H1 (cell line): ENCODE results near the gene SORBS1. TPM values are rescaled to one million over a fixed set of nuclear protein-coding genes. Genes with fewer than 3 reads are reported as not detected.

Experiments used
- CTCF ChIA-PET: fragments of 300-600 bp; sonication (Branson Sonifier 250); formaldehyde crosslinking; loops from one replicate; lab custom pipeline; 2021; ENCODE audit not compliant: partially characterized antibody; lab: Charles Lee
- POLR2A ChIA-PET: fragments of 300-600 bp; sonication (Branson Sonifier 250); formaldehyde crosslinking; loops from one replicate; lab custom pipeline; 2021; ENCODE audit warnings: inconsistent platforms; ENCODE audit not compliant: partially characterized antibody; lab: Charles Lee
- DNase-seq, 2 experiments: peaks; one replicate each; pipeline versions ENCODE4 v3.0.0 to v3.0.0-alpha.2; 2010 to 2022; ENCODE audit warnings: low spot score in 2 of 2, low read depth in 1 of 2, mixed read lengths in 1 of 2
- FAIRE-seq: peaks from 2 replicates; lab custom pipeline; 2011; peaks lifted over from hg19 to GRCh38; lab: Jason Lieb, UNC
- H2AFZ ChIP-seq: 2 replicates; pipeline ENCODE4 v1.8.1; 2012; ENCODE audit warnings: low read length, inconsistent platforms
- H2AK5ac ChIP-seq: 2 replicates; pipeline ENCODE4 v1.6.1; 2013; ENCODE audit warnings: low read depth, low read length
- H2BK120ac ChIP-seq: replicated peaks from 2 replicates; pipeline ENCODE3; 2013; ENCODE audit warnings: low read depth, low read length, inconsistent platforms
- H2BK12ac ChIP-seq: 2 replicates; pipeline ENCODE4 v1.6.1; 2013; ENCODE audit warnings: low read depth, low read length
- H2BK15ac ChIP-seq: 2 replicates; pipeline ENCODE4 v1.6.1; 2013; ENCODE audit warnings: low read length
- H2BK20ac ChIP-seq: 2 replicates; pipeline ENCODE4 v1.6.1; 2013; ENCODE audit warnings: low read length
- H2BK5ac ChIP-seq: 2 replicates; pipeline ENCODE4 v1.6.1; 2013; ENCODE audit warnings: low read depth, low read length
- H3K14ac ChIP-seq: 2 replicates; pipeline ENCODE4 v1.6.1; 2013; ENCODE audit warnings: inconsistent platforms; ENCODE audit not compliant: insufficient read length
- H3K18ac ChIP-seq: 2 replicates; pipeline ENCODE4 v1.6.1; 2013; ENCODE audit warnings: low read length; ENCODE audit errors: extremely low read depth
- H3K23ac ChIP-seq: 2 replicates; pipeline ENCODE4 v1.6.1; 2013; ENCODE audit warnings: inconsistent platforms; ENCODE audit not compliant: insufficient read length
- H3K23me2 ChIP-seq: 2 replicates; pipeline ENCODE4 v1.6.1; 2013; ENCODE audit warnings: low read depth, low read length
- H3K27ac ChIP-seq: 2 replicates; pipeline ENCODE4 v1.6.1; 2011; ENCODE audit warnings: low read depth, low read length, inconsistent platforms
- H3K27me3 ChIP-seq, 4 experiments: replicated peaks in 1 of 4; 1 replicate in 1 of 4; 2 replicates in 3 of 4; pipeline versions ENCODE4 v1.6.1 to v1.8.1; 2011 to 2013; ENCODE audit warnings: low read length in 3 of 4, mild to moderate bottlenecking in 3 of 4, inconsistent platforms in 2 of 4, mixed read lengths in 2 of 4, moderate library complexity in 1 of 4; ENCODE audit not compliant: control insufficient read depth in 3 of 4, insufficient read depth in 3 of 4; ENCODE audit errors: extremely low read depth in 1 of 4
- H3K36me3 ChIP-seq, 4 experiments: 2 replicates each; pipeline versions ENCODE4 v1.6.1 to v1.8.1; 2011 to 2013; ENCODE audit warnings: mild to moderate bottlenecking in 4 of 4, low read length in 3 of 4, moderate library complexity in 2 of 4, control low read depth in 1 of 4, inconsistent platforms in 1 of 4; ENCODE audit not compliant: insufficient read depth in 4 of 4, control insufficient read depth in 2 of 4
- H3K4ac ChIP-seq: replicated peaks from 2 replicates; pipeline ENCODE3; 2013; ENCODE audit warnings: low read length, low read depth, mixed read lengths, inconsistent platforms; ENCODE audit not compliant: insufficient read length
- H3K4me1 ChIP-seq, 4 experiments: replicated peaks in 1 of 4; 1 replicate in 1 of 4; 2 replicates in 3 of 4; pipeline versions ENCODE4 v1.6.1 to v1.8.1; 2011 to 2013; ENCODE audit warnings: low read length in 3 of 4, inconsistent platforms in 2 of 4, mixed read lengths in 1 of 4; ENCODE audit not compliant: insufficient read depth in 4 of 4, control insufficient read depth in 3 of 4
- H3K4me2 ChIP-seq, 2 experiments: 2 replicates each; pipeline versions ENCODE4 v1.6.1 to v1.8.1; 2011 to 2013; ENCODE audit warnings: low read depth in 2 of 2, low read length in 2 of 2, control low read depth in 1 of 2, inconsistent platforms in 1 of 2, mild to moderate bottlenecking in 1 of 2; ENCODE audit not compliant: insufficient read depth in 1 of 2
- H3K4me3 ChIP-seq, 4 experiments: fragments of 200-600, 300-600 bp in 1 of 4; sonication (generic), shearing (Covaris generic), sonication (Bioruptor Twin) in 1 of 4; 2 replicates each; pipeline versions ENCODE4 v1.5.1 to v1.8.1; 2011 to 2016; ENCODE audit warnings: low read length in 4 of 4, low read depth in 3 of 4, control low read depth in 2 of 4, inconsistent platforms in 2 of 4, mild to moderate bottlenecking in 2 of 4, mixed read lengths in 1 of 4, moderate library complexity in 1 of 4; ENCODE audit not compliant: insufficient read depth in 2 of 4; ENCODE audit errors: extremely low read depth in 1 of 4
- H3K56ac ChIP-seq: replicated peaks from 2 replicates; pipeline ENCODE3; 2013; ENCODE audit warnings: low read depth, mild to moderate bottlenecking, mixed read lengths, low read length, inconsistent platforms; ENCODE audit not compliant: insufficient read length
- H3K79me1 ChIP-seq: 2 replicates; pipeline ENCODE4 v1.6.1; 2013; ENCODE audit warnings: low read depth, low read length, control low read depth
- H3K79me2 ChIP-seq, 2 experiments: 2 replicates each; pipeline versions ENCODE4 v1.6.1 to v1.8.1; 2012 to 2013; ENCODE audit warnings: low read length in 2 of 2, mild to moderate bottlenecking in 2 of 2, inconsistent platforms in 1 of 2; ENCODE audit not compliant: insufficient read depth in 2 of 2, control insufficient read depth in 1 of 2
- H3K9ac ChIP-seq, 4 experiments: replicated peaks in 1 of 4; 1 replicate in 1 of 4; 2 replicates in 3 of 4; pipeline versions ENCODE4 v1.6.1 to v1.8.1; 2011 to 2013; ENCODE audit warnings: low read depth in 3 of 4, low read length in 3 of 4, control low read depth in 2 of 4, mild to moderate bottlenecking in 2 of 4, moderate library complexity in 2 of 4, inconsistent platforms in 1 of 4; ENCODE audit errors: extremely low read depth in 1 of 4
- H3K9me3 ChIP-seq, 2 experiments: 2 replicates each; pipeline versions ENCODE4 v1.6.1 to v1.8.1; 2012 to 2013; ENCODE audit warnings: mild to moderate bottlenecking in 2 of 2, moderate library complexity in 2 of 2, control low read depth in 1 of 2, inconsistent platforms in 1 of 2, low read depth in 1 of 2, low read length in 1 of 2, mixed read lengths in 1 of 2; ENCODE audit not compliant: insufficient read depth in 2 of 2
- H4K20me1 ChIP-seq, 2 experiments: replicated peaks in 1 of 2; 2 replicates each; pipeline versions ENCODE3 to v1.8.1; 2011 to 2013; ENCODE audit warnings: inconsistent platforms in 2 of 2, low read length in 2 of 2, mild to moderate bottlenecking in 1 of 2; ENCODE audit not compliant: insufficient read depth in 2 of 2, control insufficient read depth in 1 of 2
- H4K5ac ChIP-seq: 2 replicates; pipeline ENCODE4 v1.6.1; 2013; ENCODE audit warnings: low read length, low read depth, mixed read lengths, inconsistent platforms; ENCODE audit not compliant: insufficient read length
- H4K8ac ChIP-seq: 2 replicates; pipeline ENCODE4 v1.8.0; 2013; ENCODE audit warnings: mild to moderate bottlenecking, moderate library complexity, low read length, inconsistent platforms; ENCODE audit not compliant: insufficient read depth; ENCODE audit errors: extremely low read depth
- H4K91ac ChIP-seq: replicated peaks from 2 replicates; pipeline ENCODE3; 2013; ENCODE audit warnings: low read length, mixed read lengths, inconsistent platforms; ENCODE audit not compliant: insufficient read length
- CHD1 ChIP-seq: IDR thresholded peaks from 2 replicates; pipeline ENCODE4 v1.6.1; 2012; ENCODE audit warnings: low read depth, low read length, improper control_type of control experiment
- CREB1 ChIP-seq: IDR thresholded peaks from 2 replicates; pipeline ENCODE4 v1.6.1; 2012; ENCODE audit warnings: inconsistent platforms
- EZH2 ChIP-seq: fragments of 200-600 bp; sonication (generic); IDR thresholded peaks from 2 replicates; pipeline ENCODE4 v1.7.1; 2012; ENCODE audit warnings: low read depth, mild to moderate bottlenecking, moderate library complexity, low read length, inconsistent platforms; ENCODE audit not compliant: severe bottlenecking
- FOSL1 ChIP-seq: IDR thresholded peaks from 2 replicates; pipeline ENCODE4 v1.6.1; 2011; ENCODE audit warnings: mild to moderate bottlenecking, low read depth, low read length, moderate library complexity; ENCODE audit not compliant: insufficient read depth
- JUN ChIP-seq: IDR thresholded peaks from 2 replicates; pipeline ENCODE4 v1.6.1; 2011; ENCODE audit warnings: low read depth, mild to moderate bottlenecking, improper control_type of control experiment, low read length
- KDM1A ChIP-seq: fragments of 200-600, 300-600 bp; sonication (generic); IDR thresholded peaks from 2 replicates; pipeline ENCODE4 v1.7.1; 2016; ENCODE audit warnings: mild to moderate bottlenecking, low read length, borderline replicate concordance
- POLR2A ChIP-seq, 2 experiments: IDR thresholded peaks; 1 replicate in 1 of 2; 2 replicates in 1 of 2; pipeline ENCODE4 v1.6.1; 2011; ENCODE audit warnings: low read depth in 2 of 2, low read length in 2 of 2, mild to moderate bottlenecking in 2 of 2; ENCODE audit errors: control extremely low read depth in 1 of 2
- POLR2AphosphoS5 ChIP-seq: IDR thresholded peaks from 2 replicates; pipeline ENCODE4 v1.6.1; 2011; ENCODE audit warnings: low read depth, low read length
- RFX5 ChIP-seq: IDR thresholded peaks from 2 replicates; pipeline ENCODE4 v1.6.1; 2011; ENCODE audit warnings: low read depth, low read length, improper control_type of control experiment, borderline replicate concordance
- SP2 ChIP-seq: IDR thresholded peaks from 2 replicates; pipeline ENCODE4 v1.6.1; 2012; ENCODE audit warnings: mild to moderate bottlenecking, low read length, inconsistent platforms
- TAF1 ChIP-seq: IDR thresholded peaks from 2 replicates; pipeline ENCODE4 v1.6.1; 2011; ENCODE audit warnings: mild to moderate bottlenecking, low read depth, low read length
- ZNF274 ChIP-seq: IDR thresholded peaks from 2 replicates; pipeline ENCODE4 v1.7.0; 2012; ENCODE audit warnings: low read length, borderline replicate concordance; ENCODE audit errors: extremely low read depth
- WGBS, 2 experiments: shearing (Covaris generic) in 1 of 2; methylation state at CpG; one replicate each; pipeline versions ENCODE4 v1.1.6 to v1.1.7; 2013 to 2015; ENCODE audit warnings: low lambda C conversion rate in 2 of 2, mixed read lengths in 2 of 2, inconsistent platforms in 1 of 2, low coverage in 1 of 2, missing lambda C conversion rate in 1 of 2; ENCODE audit not compliant: insufficient replicate concordance in 2 of 2, insufficient coverage in 1 of 2, insufficient read length in 1 of 2; ENCODE audit errors: extremely low coverage in 1 of 2, missing lambda C conversion rate in 1 of 2; 5-methylcytosine and 5-hydroxymethylcytosine counted together
- polyA plus RNA-seq, 7 experiments: library from polyadenylated mRNA; depleted of rRNA in 3 of 7; stranded (reverse) in 5 of 7; unstranded in 2 of 7; fragments of >200 nt in 5 of 7; fragments of 200-250 nt in 2 of 7; gene quantifications; 1 replicate in 5 of 7; 2 replicates in 1 of 7; 4 replicates in 1 of 7; pipeline versions ENCODE4 v1.2.1 to v1.2.3, GENCODE V29; 2011 to 2013; ENCODE audit warnings: missing spikeins in 2 of 7, mixed read lengths in 2 of 7
- total RNA-seq: library from RNA; stranded (reverse); fragmentation: NEBNext Ultra II Directional; extraction: Animal tissue kit (Norgen Biotek cat#: 25700); gene quantifications from 2 replicates; pipeline ENCODE4 v1.2.1, GENCODE V29; 2021
- TF ChIP-seq, protein P1 (sequence below): IDR thresholded peaks from 2 replicates; pipeline ENCODE4 v1.6.1; 2012; ENCODE audit warnings: low read length, inconsistent platforms
- TF ChIP-seq, protein P2 (sequence below): IDR thresholded peaks from 2 replicates; pipeline ENCODE4 v1.6.1; 2011; ENCODE audit warnings: low read depth, mild to moderate bottlenecking, low read length; ENCODE audit not compliant: insufficient read depth

The SORBS1 gene
- total and polyA plus RNA-seq, 2 of the 8 experiments (the other 6 are each of a cell fraction or from before 2014, with no cell fraction given): 16.0 to 35.0 TPM

DNA sequence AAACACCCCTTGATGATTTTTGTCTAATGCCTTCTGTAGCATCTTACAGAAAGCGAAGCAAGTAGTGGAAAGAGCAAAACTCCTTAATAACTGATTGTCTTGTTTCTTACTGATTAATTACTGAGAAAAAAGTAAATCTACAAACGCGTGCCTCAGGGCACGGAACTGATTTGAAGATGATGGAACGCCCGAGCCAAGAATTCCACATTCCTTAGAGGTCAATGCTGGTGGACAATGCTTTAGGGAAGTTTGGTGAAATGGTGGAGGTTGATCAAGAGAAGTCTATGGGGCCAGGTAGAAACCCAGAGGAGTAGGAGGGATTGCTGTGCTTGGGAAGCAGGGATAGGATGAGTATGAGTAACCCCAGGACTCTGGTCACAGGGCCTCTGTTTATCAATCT, 5.0 kb upstream of the SORBS1 start:
- H3K4me2 ChIP-seq: no peak overlapping the region
- no peak overlapping the region for H2BK12ac ChIP-seq
- H3K4ac ChIP-seq: no peak overlapping the region
- no peak overlapping the region for H2BK15ac ChIP-seq
- no peak overlapping the region for H3K18ac ChIP-seq
- H3K79me1 ChIP-seq: no peaks in the 10 kb centered on the region
- no peak overlapping the region for H3K27ac ChIP-seq
- H3K9ac ChIP-seq: no peak overlapping the region
- H3K23me2 ChIP-seq: no peaks in the 10 kb centered on the region
- no peak overlapping the region for H3K56ac ChIP-seq
- CTCF ChIA-PET: no interaction called here
- POLR2A ChIA-PET: no interaction called here
- H3K79me2 ChIP-seq: no peaks in the 10 kb centered on the region
- H4K5ac ChIP-seq: no peak overlapping the region
- H4K8ac ChIP-seq: no peak overlapping the region
- H3K14ac ChIP-seq: no peak overlapping the region
- no peak overlapping the region for H3K4me3 ChIP-seq
- no peak for FAIRE-seq
- H2BK20ac ChIP-seq: no peak overlapping the region
- no peak for DNase-seq
- no peaks in the 10 kb centered on the region for H3K9me3 ChIP-seq
- 92% methylated on average over 6 of the region's 6 CpGs; no CpG with 5 or more reads in 1 of the 2 experiments for WGBS, 2 experiments
- no peak overlapping the region for H2BK5ac ChIP-seq
- H3K36me3 ChIP-seq: no peaks in the 10 kb centered on the region
- no peak overlapping the region for H2BK120ac ChIP-seq
- H3K23ac ChIP-seq: no peak overlapping the region
- H2AFZ ChIP-seq: no peak overlapping the region
- no peak overlapping the region for H2AK5ac ChIP-seq
- H4K20me1 ChIP-seq: no peaks in the 10 kb centered on the region
- no peak overlapping the region for H4K91ac ChIP-seq
- H3K27me3 ChIP-seq: no peaks in the 10 kb centered on the region
- H3K4me1 ChIP-seq: no peaks in the 10 kb centered on the region; a peak in 2 of 7 replicates
- no peak for TF ChIP-seq FOSL1
- TF ChIP-seq TAF1: no peak
- no peak for TF ChIP-seq SP2
- TF ChIP-seq, protein P1, sequence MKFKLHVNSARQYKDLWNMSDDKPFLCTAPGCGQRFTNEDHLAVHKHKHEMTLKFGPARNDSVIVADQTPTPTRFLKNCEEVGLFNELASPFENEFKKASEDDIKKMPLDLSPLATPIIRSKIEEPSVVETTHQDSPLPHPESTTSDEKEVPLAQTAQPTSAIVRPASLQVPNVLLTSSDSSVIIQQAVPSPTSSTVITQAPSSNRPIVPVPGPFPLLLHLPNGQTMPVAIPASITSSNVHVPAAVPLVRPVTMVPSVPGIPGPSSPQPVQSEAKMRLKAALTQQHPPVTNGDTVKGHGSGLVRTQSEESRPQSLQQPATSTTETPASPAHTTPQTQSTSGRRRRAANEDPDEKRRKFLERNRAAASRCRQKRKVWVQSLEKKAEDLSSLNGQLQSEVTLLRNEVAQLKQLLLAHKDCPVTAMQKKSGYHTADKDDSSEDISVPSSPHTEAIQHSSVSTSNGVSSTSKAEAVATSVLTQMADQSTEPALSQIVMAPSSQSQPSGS: no peak
- no peak for TF ChIP-seq POLR2AphosphoS5
- TF ChIP-seq CREB1: no peak
- no peak for TF ChIP-seq RFX5
- TF ChIP-seq POLR2A (IDR thresholded peaks at IDR 0.05; ENCODE audit: control extremely low read depth in 1 of 2, low read depth in 2 of 2, low read length in 2 of 2): no peak
- TF ChIP-seq KDM1A: no peak
- no peak for TF ChIP-seq ZNF274
- no peak for TF ChIP-seq JUN
- no peak for TF ChIP-seq EZH2
- TF ChIP-seq CHD1: no peak
- TF ChIP-seq, protein P2, sequence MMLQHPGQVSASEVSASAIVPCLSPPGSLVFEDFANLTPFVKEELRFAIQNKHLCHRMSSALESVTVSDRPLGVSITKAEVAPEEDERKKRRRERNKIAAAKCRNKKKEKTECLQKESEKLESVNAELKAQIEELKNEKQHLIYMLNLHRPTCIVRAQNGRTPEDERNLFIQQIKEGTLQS: no peak
